MM.1S (cell line): Measurements from ENCODE around the gene NUAK2.

Experiments used
- DNase-seq: peaks from one replicate; pipeline ENCODE4 v3.0.0-alpha.2; 2015
- H2AFZ ChIP-seq: fragments of 300-600 bp; sonication (generic); 2 replicates; pipeline ENCODE4 v1.6.0; 2016; ENCODE audit warnings: antibody characterized with exemption, low read length
- H3F3A ChIP-seq: fragments of 300-600 bp; sonication (generic); 2 replicates; pipeline ENCODE4 v1.6.1; 2016; ENCODE audit warnings: mild to moderate bottlenecking, antibody characterized with exemption, low read length, moderate library complexity, mixed read lengths; ENCODE audit not compliant: insufficient read depth
- H3K27ac ChIP-seq: fragments of 300-600 bp; sonication (generic); 2 replicates; pipeline ENCODE4 v1.5.1; 2016; ENCODE audit warnings: mild to moderate bottlenecking, low read length
- H3K27me3 ChIP-seq: fragments of 300-600 bp; sonication (generic); replicated peaks from 2 replicates; pipeline ENCODE4 v1.6.0; 2016; ENCODE audit warnings: low read length; ENCODE audit not compliant: insufficient read depth
- H3K36me3 ChIP-seq: fragments of 300-600 bp; sonication (generic); replicated peaks from 2 replicates; pipeline ENCODE4 v1.6.1; 2016; ENCODE audit warnings: mild to moderate bottlenecking, low read length, mixed read lengths; ENCODE audit not compliant: insufficient read depth
- H3K4me1 ChIP-seq: fragments of 300-600 bp; sonication (generic); 2 replicates; pipeline ENCODE4 v1.6.1; 2016; ENCODE audit warnings: low read length, mixed read lengths
- H3K4me2 ChIP-seq: fragments of 300-600 bp; sonication (generic); 2 replicates; pipeline ENCODE4 v1.6.0; 2016; ENCODE audit warnings: low read depth, low read length
- H3K4me3 ChIP-seq: fragments of 300-600 bp; sonication (generic); 2 replicates; pipeline ENCODE4 v1.5.1; 2016; ENCODE audit warnings: low read length, mixed read lengths
- H3K79me2 ChIP-seq: fragments of 300-600 bp; sonication (generic); 2 replicates; pipeline ENCODE4 v1.6.1; 2016; ENCODE audit warnings: mixed run types, low read length, mixed read lengths
- H3K9ac ChIP-seq: fragments of 300-600 bp; sonication (generic); 2 replicates; pipeline ENCODE4 v1.6.1; 2016; ENCODE audit warnings: low read length, mixed read lengths
- H3K9me2 ChIP-seq: fragments of 300-600 bp; sonication (generic); replicated peaks from 2 replicates; pipeline ENCODE4 v1.6.1; 2016; ENCODE audit warnings: mild to moderate bottlenecking, low read length, mixed read lengths; ENCODE audit not compliant: insufficient read depth
- H3K9me3 ChIP-seq: fragments of 300-600 bp; sonication (generic); replicated peaks from 2 replicates; pipeline ENCODE4 v1.6.1; 2016; ENCODE audit warnings: mild to moderate bottlenecking, low read length, mixed read lengths; ENCODE audit not compliant: insufficient read depth
- H4K20me1 ChIP-seq: fragments of 300-600 bp; sonication (generic); 2 replicates; pipeline ENCODE4 v1.6.1; 2016; ENCODE audit warnings: mild to moderate bottlenecking, low read length, moderate library complexity, mixed read lengths; ENCODE audit not compliant: insufficient read depth
- CTCF ChIP-seq: fragments of 300-600 bp; sonication (generic); IDR thresholded peaks from 2 replicates; pipeline ENCODE4 v1.5.1; 2016; ENCODE audit warnings: antibody characterized with exemption, low read length, mixed read lengths
- EZH2 ChIP-seq: fragments of 300-600 bp; sonication (generic); optimal IDR thresholded peaks from 2 replicates; pipeline ENCODE3; 2017; ENCODE audit warnings: low read depth, mild to moderate bottlenecking, antibody characterized with exemption, low read length, mixed read lengths
- EZH2phosphoT487 ChIP-seq: fragments of 300-600 bp; sonication (generic); IDR thresholded peaks from 2 replicates; pipeline ENCODE4 v1.6.1; 2018; ENCODE audit warnings: antibody characterized with exemption, low read length

The NUAK2 gene

GRCh38 chr1:205356440-205357139 lies 35.0 kb upstream of the NUAK2 start, which contains the start of gene KLHDC8A:
Gene KLHDC8A (minus strand): TSS chr1:205356922. CDS start chr1:205343604, 13,318 bp downstream.
- H3K79me2 ChIP-seq: no peaks in the 10 kb centered on the region
- no peaks in the 10 kb centered on the region for H4K20me1 ChIP-seq
- no peak within 1 kb of the TSS for H2AFZ ChIP-seq
- H3K9me2 ChIP-seq: no peaks in the 10 kb centered on the region
- H3K27me3 ChIP-seq: no peaks in the 10 kb centered on the region
- no peak within 1 kb of the TSS for H3K4me2 ChIP-seq
- DNase-seq: no peak
- no peaks in the 10 kb centered on the region for H3K9me3 ChIP-seq
- TF ChIP-seq EZH2phosphoT487 (no peak), EZH2 (no peak)
- H3K4me3 ChIP-seq: no peak within 1 kb of the TSS
- no peaks in the 10 kb centered on the region for H3F3A ChIP-seq
- H3K36me3 ChIP-seq: no peaks in the 10 kb centered on the region
- H3K9ac ChIP-seq: no peak within 1 kb of the TSS
- H3K4me1 ChIP-seq: no peaks in the 10 kb centered on the region
- H3K27ac ChIP-seq: no peak within 1 kb of the TSS

- H2AFZ ChIP-seq: no peak overlapping the region
- no peak for DNase-seq
- no peaks in the 10 kb centered on the region for H4K20me1 ChIP-seq
- no peak overlapping the region for H3K27ac ChIP-seq
- TF ChIP-seq CTCF: no peak
- H3K4me3 ChIP-seq: no peak overlapping the region
- no peaks in the 10 kb centered on the region for H3K9me3 ChIP-seq
- no peaks in the 10 kb centered on the region for H3K9me2 ChIP-seq
- H3K27me3 ChIP-seq: no peaks in the 10 kb centered on the region
- H3K36me3 ChIP-seq: no peaks in the 10 kb centered on the region
- H3F3A ChIP-seq: no peaks in the 10 kb centered on the region
- H3K4me1 ChIP-seq: peaks cover 6% of the 10 kb centered on the region
- H3K4me2 ChIP-seq: no peak overlapping the region
- no peaks in the 10 kb centered on the region for H3K79me2 ChIP-seq
- no peak overlapping the region for H3K9ac ChIP-seq
Measured at GRCh38 chr1:205355075-205355453, 33.5 kb upstream of the NUAK2 start.

GRCh38 chr1:205354259-205355074 lies 32.9 kb upstream of the NUAK2 start:
- no peaks in the 10 kb centered on the region for H3K36me3 ChIP-seq
- H4K20me1 ChIP-seq: no peaks in the 10 kb centered on the region
- H3F3A ChIP-seq: peaks cover 3% of the 10 kb centered on the region
- TF ChIP-seq CTCF: peak; percentile 94
- TF ChIP-seq EZH2phosphoT487: no peak
- TF ChIP-seq EZH2: no peak
- no peaks in the 10 kb centered on the region for H3K9me2 ChIP-seq
- no peaks in the 10 kb centered on the region for H3K27me3 ChIP-seq
- peak; percentile 77 for DNase-seq
- H3K4me1 ChIP-seq: peaks cover 12% of the 10 kb centered on the region
- H3K9me3 ChIP-seq: no peaks in the 10 kb centered on the region
- no peak overlapping the region for H3K4me3 ChIP-seq
- no peak overlapping the region for H3K9ac ChIP-seq
- H3K4me2 ChIP-seq: no peak overlapping the region
- H2AFZ ChIP-seq: no peak overlapping the region
- no peaks in the 10 kb centered on the region for H3K79me2 ChIP-seq
- no peak overlapping the region for H3K27ac ChIP-seq

GRCh38 chr1:205353612-205354011 lies 32.1 kb upstream of the NUAK2 start:
- Histone ChIP-seq H3K79me2 (no peaks in the 10 kb centered on the region), H3K9me2 (no peaks in the 10 kb centered on the region), H4K20me1 (no peaks in the 10 kb centered on the region), H2AFZ (no peak overlapping the region), H3K4me2 (no peak overlapping the region), H3F3A (peaks cover 11% of the 10 kb centered on the region), H3K36me3 (no peaks in the 10 kb centered on the region), H3K9me3 (no peaks in the 10 kb centered on the region), H3K4me3 (no peak overlapping the region), H3K27me3 (no peaks in the 10 kb centered on the region), H3K4me1 (peaks cover 20% of the 10 kb centered on the region), H3K27ac (no peak overlapping the region), H3K9ac (no peak overlapping the region)
- TF ChIP-seq EZH2phosphoT487: no peak
- TF ChIP-seq EZH2: no peak
- no peak for TF ChIP-seq CTCF
- DNase-seq: no peak
